ENCODE results near the gene GTF3C5.
"Not testable (repeated sequence)": the region's sequence is repeated elsewhere in the genome, so short reads cannot be mapped to it uniquely, and the experiment has no call there.

GTF3C5 gene

GRCh38 chr9:133090752-133091385 is 60.1 kb downstream of the GTF3C5 start:
- no peak for DNase-seq (ENCODE audit: low spot score)

- DNase-seq (ENCODE audit: low spot score), result not testable (repeated sequence)
Measured at GRCh38 chr9:133094351-133094750, 63.6 kb downstream of the GTF3C5 start.

GRCh38 chr9:133094842-133095393 is 64.1 kb downstream of the GTF3C5 start:
- no peak for DNase-seq (ENCODE audit: low spot score)

GRCh38 chr9:133098104-133098754 is 67.4 kb downstream of the GTF3C5 start:
- DNase-seq (ENCODE audit: low spot score), result no peak

GRCh38 chr9:133098871-133099270 is 68.1 kb downstream of the GTF3C5 start:
- no peak for DNase-seq (ENCODE audit: low spot score)

- no peak for DNase-seq (ENCODE audit: low spot score)
Measured at GRCh38 chr9:133099726-133100505, 69.1 kb downstream of the GTF3C5 start.

- DNase-seq (ENCODE audit: low spot score), result no peak
Measured at GRCh38 chr9:133100506-133101355, 69.9 kb downstream of the GTF3C5 start.

- DNase-seq (ENCODE audit: low spot score), result no peak
Measured at GRCh38 chr9:133101356-133102189, 70.8 kb downstream of the GTF3C5 start.

- no peak for DNase-seq (ENCODE audit: low spot score)
Measured at GRCh38 chr9:133102190-133103021, 71.6 kb downstream of the GTF3C5 start.

- peak; percentile 88 for DNase-seq (ENCODE audit: low spot score)
Measured at GRCh38 chr9:133103183-133103986, 72.6 kb downstream of the GTF3C5 start.

GRCh38 chr9:133103987-133104505 is 73.2 kb downstream of the GTF3C5 start:
- DNase-seq (ENCODE audit: low spot score), result no peak

- DNase-seq (ENCODE audit: low spot score), result no peak
Measured at GRCh38 chr9:133104718-133105460, 74.1 kb downstream of the GTF3C5 start.

GRCh38 chr9:133105461-133105770 is 74.6 kb downstream of the GTF3C5 start:
- DNase-seq (ENCODE audit: low spot score), result no peak

- no peak for DNase-seq (ENCODE audit: low spot score)
Measured at GRCh38 chr9:133106511-133107244, 75.9 kb downstream of the GTF3C5 start.

- DNase-seq (ENCODE audit: low spot score), result no peak
Measured at GRCh38 chr9:133107245-133107722, 76.5 kb downstream of the GTF3C5 start.
